Lower leg skin (tissue), 3 donors: ENCODE measurements around the gene ITSN1.

ENCODE experiments used
- CTCF ChIP-seq, 3 donors: fragments of 450-650 bp; IDR thresholded peaks; one replicate each; pipeline ENCODE4 v1.5.1; 2016; ENCODE audit warnings: antibody characterized with exemption in 3 of 3, mild to moderate bottlenecking in 3 of 3, moderate library complexity in 2 of 3
- POLR2A ChIP-seq, 2 donors: fragments of 450-650 bp; IDR thresholded peaks; one replicate each; pipeline ENCODE4 v1.6.1; 2016 to 2017; ENCODE audit warnings: antibody characterized with exemption in 2 of 2, mild to moderate bottlenecking in 1 of 2, moderate library complexity in 1 of 2

GRCh38 chr21:33825419-33825818 lies 183.1 kb downstream of the ITSN1 start:
- TF ChIP-seq CTCF (IDR thresholded peaks at IDR 0.05) (no peak), POLR2A (IDR thresholded peaks at IDR 0.05) (no peak)
